SK-N-DZ (cell line): Measurements from ENCODE around the gene PLXNA4.

Experiments
- DNase-seq: peaks from one replicate; pipeline ENCODE4 v3.0.0-alpha.2; 2015; ENCODE audit warnings: low spot score

PLXNA4 gene

GRCh38 chr7:132446260-132446659 lies 130.0 kb downstream of the PLXNA4 start:
- no peak for DNase-seq

GRCh38 chr7:132443761-132444520 lies 132.3 kb downstream of the PLXNA4 start:
- no peak for DNase-seq

GRCh38 chr7:132441935-132442334 lies 134.3 kb downstream of the PLXNA4 start:
- DNase-seq: no peak

GRCh38 chr7:132440151-132440550 lies 136.1 kb downstream of the PLXNA4 start:
- no peak for DNase-seq

- DNase-seq: no peak
Measured at GRCh38 chr7:132438926-132439325, 137.3 kb downstream of the PLXNA4 start.

- no peak for DNase-seq
Measured at GRCh38 chr7:132437730-132438129, 138.5 kb downstream of the PLXNA4 start.

GRCh38 chr7:132436121-132436520 lies 140.1 kb downstream of the PLXNA4 start:
- DNase-seq: peak; percentile 70

GRCh38 chr7:132435016-132435990 lies 141.0 kb downstream of the PLXNA4 start:
- DNase-seq: peak; percentile 59

- DNase-seq: no peak
Measured at GRCh38 chr7:132434041-132434440, 142.2 kb downstream of the PLXNA4 start.

GRCh38 chr7:132433301-132433700 lies 143.0 kb downstream of the PLXNA4 start:
- DNase-seq: no peak

- DNase-seq: no peak
Measured at GRCh38 chr7:132430861-132431822, 145.1 kb downstream of the PLXNA4 start.

GRCh38 chr7:132430041-132430855 lies 146.0 kb downstream of the PLXNA4 start:
- DNase-seq: no peak

GRCh38 chr7:132429181-132429580 lies 147.1 kb downstream of the PLXNA4 start:
- no peak for DNase-seq

- no peak for DNase-seq
Measured at GRCh38 chr7:132428247-132428919, 147.9 kb downstream of the PLXNA4 start.

- DNase-seq: no peak
Measured at GRCh38 chr7:132425942-132426341, 150.3 kb downstream of the PLXNA4 start.

- no peak for DNase-seq
Measured at GRCh38 chr7:132424821-132425724, 151.2 kb downstream of the PLXNA4 start.

GRCh38 chr7:132424277-132424676 lies 152.0 kb downstream of the PLXNA4 start:
- DNase-seq: no peak

- DNase-seq: peak; percentile 82
Measured at GRCh38 chr7:132423594-132424200, 152.6 kb downstream of the PLXNA4 start.
